Activated T-cell treated with anti-CD3 and anti-CD28 coated beads, Interleukin-2, amount 50 U/mL, for 4 hours (primary cell): Measurements from ENCODE around the gene ESR1. TPM values are rescaled to one million over a fixed set of nuclear protein-coding genes. Genes with fewer than 3 reads are reported as not detected.

ENCODE experiments used
- ATAC-seq, 2 donors: fragments of 200-7000 bp; cut with Tn5 transposase; one replicate each; pipeline ENCODE4 v1.10.0; 2021
- DNase-seq: peaks from one replicate; pipeline ENCODE4 v3.0.0-alpha.2; 2020
- H3K27me3 Mint-ChIP-seq: one replicate; pipeline ENCODE4 v1.8.0; 2021; ENCODE audit warnings: low read depth, mixed read lengths
- H3K36me3 Mint-ChIP-seq: one replicate; pipeline ENCODE4 v1.8.0; 2022; ENCODE audit warnings: mixed read lengths; ENCODE audit not compliant: insufficient read depth
- H3K4me1 Mint-ChIP-seq: one replicate; pipeline ENCODE4 v1.8.0; 2021; ENCODE audit warnings: low read depth, mixed read lengths
- H3K4me3 Mint-ChIP-seq: one replicate; pipeline ENCODE4 v1.8.0; 2021; ENCODE audit warnings: mild to moderate bottlenecking, moderate library complexity, mixed read lengths
- H3K9me3 Mint-ChIP-seq: one replicate; pipeline ENCODE4 v1.8.0; 2021; ENCODE audit warnings: mixed read lengths
- total RNA-seq, 3 donors: library from RNA; stranded (reverse); gene quantifications; one replicate each; pipeline ENCODE4 v1.2.1, GENCODE V29; 2021

ESR1 gene
- total RNA-seq, 3 donors from 2014 or later, result 0.13 to 0.68 (median 0.54) TPM

GRCh38 chr6:152085451-152085921 lies 278.0 kb downstream of the ESR1 start:
- Mint-ChIP-seq H3K36me3 (no peaks in the 10 kb centered on the region), H3K4me3 (no peak overlapping the region), H3K27me3 (peaks cover 5% of the 10 kb centered on the region), H3K4me1 (no peaks in the 10 kb centered on the region), H3K9me3 (peaks cover 5% of the 10 kb centered on the region)
- no peak for DNase-seq
- ATAC-seq, result no peak

GRCh38 chr6:152086223-152086873 lies 278.9 kb downstream of the ESR1 start:
- H3K27me3 Mint-ChIP-seq, result peaks cover 3% of the 10 kb centered on the region
- no peak for ATAC-seq
- H3K9me3 Mint-ChIP-seq, result peaks cover under 1% of the 10 kb centered on the region
- DNase-seq, result no peak
- H3K4me1 Mint-ChIP-seq, result no peaks in the 10 kb centered on the region
- H3K36me3 Mint-ChIP-seq, result no peaks in the 10 kb centered on the region
- no peak overlapping the region for H3K4me3 Mint-ChIP-seq

- peaks cover 2% of the 10 kb centered on the region for H3K27me3 Mint-ChIP-seq
- H3K9me3 Mint-ChIP-seq, result no peaks in the 10 kb centered on the region
These were observed 279.6 kb downstream of the ESR1 start for GRCh38 chr6:152087096-152087495.

GRCh38 chr6:152087701-152088100 lies 280.2 kb downstream of the ESR1 start:
- DNase-seq (no peak), ATAC-seq (no peak)
- no peak overlapping the region for H3K4me3 Mint-ChIP-seq

More at GRCh38 chr6:152087096-152087495, 279.6 kb downstream of the ESR1 start:
- Mint-ChIP-seq H3K4me3 (no peak overlapping the region), H3K36me3 (no peaks in the 10 kb centered on the region), H3K4me1 (no peaks in the 10 kb centered on the region)
- ATAC-seq (no peak), DNase-seq (no peak)

GRCh38 chr6:152089992-152090391 lies 282.5 kb downstream of the ESR1 start:
- no peaks in the 10 kb centered on the region for H3K36me3 Mint-ChIP-seq
- H3K27me3 Mint-ChIP-seq, result peaks cover 2% of the 10 kb centered on the region
- H3K4me3 Mint-ChIP-seq, result no peak overlapping the region
- no peaks in the 10 kb centered on the region for H3K4me1 Mint-ChIP-seq
- DNase-seq (no peak), ATAC-seq (no peak)
- no peaks in the 10 kb centered on the region for H3K9me3 Mint-ChIP-seq

More at GRCh38 chr6:152087701-152088100, 280.2 kb downstream of the ESR1 start:
- Mint-ChIP-seq H3K27me3 (peaks cover 2% of the 10 kb centered on the region), H3K36me3 (no peaks in the 10 kb centered on the region), H3K4me1 (no peaks in the 10 kb centered on the region), H3K9me3 (no peaks in the 10 kb centered on the region)

GRCh38 chr6:152091201-152091600 lies 283.7 kb downstream of the ESR1 start:
- Mint-ChIP-seq H3K36me3 (no peaks in the 10 kb centered on the region), H3K27me3 (peaks cover 2% of the 10 kb centered on the region), H3K4me1 (no peaks in the 10 kb centered on the region), H3K4me3 (no peak overlapping the region), H3K9me3 (no peaks in the 10 kb centered on the region)
- DNase-seq (no peak), ATAC-seq (no peak)

GRCh38 chr6:152091851-152092341 lies 284.4 kb downstream of the ESR1 start:
- no peaks in the 10 kb centered on the region for H3K4me1 Mint-ChIP-seq
- H3K9me3 Mint-ChIP-seq, result no peaks in the 10 kb centered on the region
- H3K4me3 Mint-ChIP-seq, result no peak overlapping the region
- ATAC-seq, result no peak
- no peaks in the 10 kb centered on the region for H3K36me3 Mint-ChIP-seq
- H3K27me3 Mint-ChIP-seq, result no peaks in the 10 kb centered on the region
- no peak for DNase-seq

GRCh38 chr6:152093711-152094110 lies 286.2 kb downstream of the ESR1 start:
- Mint-ChIP-seq H3K9me3 (no peaks in the 10 kb centered on the region), H3K27me3 (no peaks in the 10 kb centered on the region), H3K4me1 (no peaks in the 10 kb centered on the region), H3K4me3 (no peak overlapping the region), H3K36me3 (no peaks in the 10 kb centered on the region)
- DNase-seq (no peak), ATAC-seq (no peak)

GRCh38 chr6:152094276-152094675 lies 286.8 kb downstream of the ESR1 start:
- Mint-ChIP-seq H3K4me3 (no peak overlapping the region), H3K9me3 (no peaks in the 10 kb centered on the region), H3K27me3 (no peaks in the 10 kb centered on the region), H3K36me3 (no peaks in the 10 kb centered on the region), H3K4me1 (no peaks in the 10 kb centered on the region)
- ATAC-seq (no peak), DNase-seq (no peak)

- DNase-seq, result no peak
- Mint-ChIP-seq H3K9me3 (no peaks in the 10 kb centered on the region), H3K4me1 (no peaks in the 10 kb centered on the region), H3K4me3 (no peak overlapping the region), H3K36me3 (no peaks in the 10 kb centered on the region), H3K27me3 (no peaks in the 10 kb centered on the region)
- peak; percentile 40 to 67 for ATAC-seq
These were observed 287.6 kb downstream of the ESR1 start for GRCh38 chr6:152094992-152095592.

GRCh38 chr6:152096863-152097496 lies 289.5 kb downstream of the ESR1 start:
- Mint-ChIP-seq H3K27me3 (no peaks in the 10 kb centered on the region), H3K4me3 (no peak overlapping the region), H3K4me1 (no peaks in the 10 kb centered on the region), H3K36me3 (no peaks in the 10 kb centered on the region), H3K9me3 (no peaks in the 10 kb centered on the region)
- ATAC-seq (no peak), DNase-seq (no peak)

GRCh38 chr6:152098683-152099082 lies 291.2 kb downstream of the ESR1 start:
- Mint-ChIP-seq H3K27me3 (no peaks in the 10 kb centered on the region), H3K36me3 (no peaks in the 10 kb centered on the region), H3K4me1 (no peaks in the 10 kb centered on the region), H3K4me3 (no peak overlapping the region), H3K9me3 (no peaks in the 10 kb centered on the region)
- ATAC-seq (no peak), DNase-seq (no peak)

GRCh38 chr6:152099446-152100182 lies 292.1 kb downstream of the ESR1 start:
- no peaks in the 10 kb centered on the region for H3K27me3 Mint-ChIP-seq
- no peak for DNase-seq
- H3K4me1 Mint-ChIP-seq, result no peaks in the 10 kb centered on the region
- H3K4me3 Mint-ChIP-seq, result no peak overlapping the region
- H3K9me3 Mint-ChIP-seq, result no peaks in the 10 kb centered on the region
- ATAC-seq, result no peak
- H3K36me3 Mint-ChIP-seq, result no peaks in the 10 kb centered on the region

GRCh38 chr6:152100183-152100618 lies 292.7 kb downstream of the ESR1 start:
- Mint-ChIP-seq H3K4me3 (no peak overlapping the region), H3K27me3 (no peaks in the 10 kb centered on the region), H3K4me1 (no peaks in the 10 kb centered on the region), H3K9me3 (no peaks in the 10 kb centered on the region), H3K36me3 (no peaks in the 10 kb centered on the region)
- DNase-seq (no peak), ATAC-seq (no peak)
